Measurements from ENCODE around the gene PHRF1.

PHRF1 gene

GRCh38 chr11:575996-576768, at the start of gene PHRF1:
Gene PHRF1 (plus strand): TSS chr11:576470. CDS start chr11:581513, 5,043 bp downstream.
- peak; percentile 93 for DNase-seq

- DNase-seq = no peak
Observed at GRCh38 chr11:528166-528814, 48.0 kb upstream of the PHRF1 start.

GRCh38 chr11:528815-529727, 47.2 kb upstream of the PHRF1 start:
- DNase-seq = no peak

GRCh38 chr11:529728-530411, 46.4 kb upstream of the PHRF1 start:
- DNase-seq = no peak

- DNase-seq = no peak
Observed at GRCh38 chr11:530960-531831, 45.1 kb upstream of the PHRF1 start.

- DNase-seq = no peak
Observed at GRCh38 chr11:531919-532526, 44.2 kb upstream of the PHRF1 start.

- DNase-seq = no peak
Observed at GRCh38 chr11:532527-532985, 43.7 kb upstream of the PHRF1 start.

GRCh38 chr11:532986-533585, 43.2 kb upstream of the PHRF1 start:
- no peak for DNase-seq

GRCh38 chr11:533586-534395, 42.5 kb upstream of the PHRF1 start:
- no peak for DNase-seq

GRCh38 chr11:534396-535209, 41.7 kb upstream of the PHRF1 start:
- peak; percentile 30 for DNase-seq

GRCh38 chr11:535210-535518, 41.1 kb upstream of the PHRF1 start:
- no peak for DNase-seq

- DNase-seq = peak; percentile 92
Observed at GRCh38 chr11:535519-536454, 40.5 kb upstream of the PHRF1 start, which contains the start of gene HRAS. Gene HRAS (minus strand): TSS chr11:535576.

GRCh38 chr11:536841-537621, 39.2 kb upstream of the PHRF1 start, which contains the start of gene LRRC56:
Gene LRRC56 (plus strand): TSS chr11:537527. CDS start chr11:540685, 3,158 bp downstream.
- DNase-seq = peak; percentile 69

GRCh38 chr11:537622-538430, 38.4 kb upstream of the PHRF1 start:
- DNase-seq = no peak

GRCh38 chr11:538431-539051, 37.7 kb upstream of the PHRF1 start:
- no peak for DNase-seq
